Activated B cell treated with CpG ODN at 0.5 μM for 24 hours (primary cell): ENCODE data around the gene ZNF862. TPM values are rescaled to one million over a fixed set of nuclear protein-coding genes. Genes with fewer than 3 reads are reported as not detected.

Experiments
- ATAC-seq: fragments of 200-7000 bp; cut with Tn5 transposase; one replicate; pipeline ENCODE4 v1.10.0; 2021; ENCODE audit warnings: low read depth, mild to moderate bottlenecking, moderate library complexity
- CTCF ChIA-PET: fragments of 350-600 bp; sonication (Branson Sonifier 250); formaldehyde crosslinking; loops from one replicate; lab custom pipeline; 2021; ENCODE audit warnings: antibody characterized with exemption; lab: Charles Lee
- POLR2A ChIA-PET: fragments of 350-600 bp; sonication (Branson Sonifier 250); formaldehyde crosslinking; loops from one replicate; lab custom pipeline; 2021; ENCODE audit warnings: antibody characterized with exemption; lab: Charles Lee
- DNase-seq: peaks from one replicate; pipeline ENCODE4 v3.0.0; 2022
- H3K27ac Mint-ChIP-seq: one replicate; pipeline ENCODE4 v1.8.0; 2020; ENCODE audit warnings: mixed read lengths
- H3K27me3 Mint-ChIP-seq: one replicate; pipeline ENCODE4 v1.8.0; 2021; ENCODE audit warnings: mixed read lengths
- H3K36me3 Mint-ChIP-seq: one replicate; pipeline ENCODE4 v1.8.0; 2021; ENCODE audit warnings: low read depth, mixed read lengths
- H3K4me1 Mint-ChIP-seq: one replicate; pipeline ENCODE4 v1.8.0; 2021; ENCODE audit warnings: mixed read lengths
- H3K4me3 Mint-ChIP-seq: one replicate; pipeline ENCODE4 v1.8.0; 2020; ENCODE audit warnings: mild to moderate bottlenecking, mixed read lengths
- H3K9me3 Mint-ChIP-seq: one replicate; pipeline ENCODE4 v1.8.0; 2020; ENCODE audit warnings: mixed read lengths
- intact Hi-C: fragments of 100-400 bp; cut with micrococcal nuclease; formaldehyde crosslinking; loops from one replicate; pipeline ENCODE4 v1.15.1; 2024
- total RNA-seq: library from RNA; stranded (reverse); gene quantifications from 2 replicates; pipeline ENCODE4 v1.2.3, GENCODE V29; 2022
- TF ChIP-seq, protein P1 (sequence below): fragments of 200-600 bp; IDR thresholded peaks from one replicate; pipeline ENCODE4 v1.8.0; 2022; ENCODE audit warnings: antibody characterized with exemption, mild to moderate bottlenecking

ZNF862 gene
- total RNA-seq, 1 donor from 2014 or later, result 17.6 TPM

- no peaks in the 10 kb centered on the region for H3K9me3 Mint-ChIP-seq
- H3K27me3 Mint-ChIP-seq, result peaks cover 3% of the 10 kb centered on the region
- H3K27ac Mint-ChIP-seq, result no peak overlapping the region
- no peak for ATAC-seq
- H3K4me3 Mint-ChIP-seq, result no peak overlapping the region
- no peaks in the 10 kb centered on the region for H3K36me3 Mint-ChIP-seq
- no peaks in the 10 kb centered on the region for H3K4me1 Mint-ChIP-seq
- POLR2A ChIA-PET, result interaction anchor here (0.6 kb wide), 1 partner anchor 46 kb away, joined by 3 read pairs; no protein-coding TSS in a partner anchor
- TF ChIP-seq, protein P1, sequence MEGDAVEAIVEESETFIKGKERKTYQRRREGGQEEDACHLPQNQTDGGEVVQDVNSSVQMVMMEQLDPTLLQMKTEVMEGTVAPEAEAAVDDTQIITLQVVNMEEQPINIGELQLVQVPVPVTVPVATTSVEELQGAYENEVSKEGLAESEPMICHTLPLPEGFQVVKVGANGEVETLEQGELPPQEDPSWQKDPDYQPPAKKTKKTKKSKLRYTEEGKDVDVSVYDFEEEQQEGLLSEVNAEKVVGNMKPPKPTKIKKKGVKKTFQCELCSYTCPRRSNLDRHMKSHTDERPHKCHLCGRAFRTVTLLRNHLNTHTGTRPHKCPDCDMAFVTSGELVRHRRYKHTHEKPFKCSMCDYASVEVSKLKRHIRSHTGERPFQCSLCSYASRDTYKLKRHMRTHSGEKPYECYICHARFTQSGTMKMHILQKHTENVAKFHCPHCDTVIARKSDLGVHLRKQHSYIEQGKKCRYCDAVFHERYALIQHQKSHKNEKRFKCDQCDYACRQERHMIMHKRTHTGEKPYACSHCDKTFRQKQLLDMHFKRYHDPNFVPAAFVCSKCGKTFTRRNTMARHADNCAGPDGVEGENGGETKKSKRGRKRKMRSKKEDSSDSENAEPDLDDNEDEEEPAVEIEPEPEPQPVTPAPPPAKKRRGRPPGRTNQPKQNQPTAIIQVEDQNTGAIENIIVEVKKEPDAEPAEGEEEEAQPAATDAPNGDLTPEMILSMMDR, result no peak
- no peak for DNase-seq
- CTCF ChIA-PET, result no interaction called here
- intact Hi-C loops, result no loop called here
Observed at GRCh38 chr7:149824301-149824741, 13.9 kb upstream of the ZNF862 start.

DNA sequence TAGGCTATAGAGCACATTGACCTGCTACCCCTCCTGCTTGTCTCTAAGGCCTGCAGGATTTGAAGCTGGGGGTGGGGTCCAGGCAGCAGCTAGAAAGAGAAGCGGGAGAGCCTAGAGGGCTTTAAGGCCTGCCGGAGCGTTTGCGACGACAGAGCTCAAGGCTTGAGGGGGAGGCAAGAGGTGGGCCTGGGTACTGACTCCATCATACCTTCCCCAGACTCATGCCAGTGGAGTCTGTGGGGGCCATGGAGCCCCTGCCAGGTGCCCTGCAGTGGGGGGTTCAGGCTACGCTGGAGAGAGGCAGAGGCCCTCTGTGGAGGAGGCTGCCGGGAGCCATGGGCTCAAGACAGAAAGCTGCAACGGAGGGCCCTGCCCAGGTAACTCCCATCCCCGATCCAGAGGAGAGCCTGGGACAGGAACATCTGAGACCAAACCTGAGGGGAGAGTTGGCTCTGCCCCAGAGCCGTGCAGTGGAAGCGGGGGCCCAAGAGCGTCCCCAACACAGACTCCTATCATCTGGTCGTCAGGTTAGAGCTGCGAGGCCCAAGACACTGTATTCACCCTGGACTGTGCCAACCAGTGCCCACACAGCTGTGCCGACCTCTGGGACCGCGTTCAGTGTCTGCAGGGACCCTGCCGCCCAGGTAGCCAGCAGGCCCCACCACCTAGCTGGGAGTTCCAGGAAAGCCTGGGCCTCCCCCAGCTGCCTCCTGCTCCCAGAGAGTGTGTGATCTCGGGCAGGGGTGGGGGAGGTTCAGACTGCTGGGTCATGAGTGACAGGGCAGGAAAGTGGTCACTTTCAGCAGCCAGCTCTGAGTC is 13.2 kb upstream of the ZNF862 start:
- TF ChIP-seq, protein P1, result no peak
- DNase-seq, result no peak
- Mint-ChIP-seq H3K4me3 (no peak overlapping the region), H3K9me3 (no peaks in the 10 kb centered on the region), H3K27me3 (peaks cover 3% of the 10 kb centered on the region), H3K27ac (no peak overlapping the region), H3K36me3 (no peaks in the 10 kb centered on the region), H3K4me1 (no peaks in the 10 kb centered on the region)
- intact Hi-C loops, result no loop called here
- ATAC-seq, result no peak
- ChIA-PET POLR2A (interaction anchor here (0.6 kb wide), 1 partner anchor 45 kb away, joined by 3 read pairs; no protein-coding TSS in a partner anchor), CTCF (no interaction called here)

- Mint-ChIP-seq H3K4me1 (no peaks in the 10 kb centered on the region), H3K9me3 (no peaks in the 10 kb centered on the region), H3K4me3 (no peak overlapping the region), H3K27ac (no peak overlapping the region), H3K36me3 (no peaks in the 10 kb centered on the region), H3K27me3 (peaks cover 5% of the 10 kb centered on the region)
- ChIA-PET POLR2A (no interaction called here), CTCF (no interaction called here)
- intact Hi-C loops, result no loop called here
- ATAC-seq (no peak), DNase-seq (no peak)
- TF ChIP-seq, protein P1, result no peak
Observed at GRCh38 chr7:149825567-149826343, 12.4 kb upstream of the ZNF862 start.

DNA sequence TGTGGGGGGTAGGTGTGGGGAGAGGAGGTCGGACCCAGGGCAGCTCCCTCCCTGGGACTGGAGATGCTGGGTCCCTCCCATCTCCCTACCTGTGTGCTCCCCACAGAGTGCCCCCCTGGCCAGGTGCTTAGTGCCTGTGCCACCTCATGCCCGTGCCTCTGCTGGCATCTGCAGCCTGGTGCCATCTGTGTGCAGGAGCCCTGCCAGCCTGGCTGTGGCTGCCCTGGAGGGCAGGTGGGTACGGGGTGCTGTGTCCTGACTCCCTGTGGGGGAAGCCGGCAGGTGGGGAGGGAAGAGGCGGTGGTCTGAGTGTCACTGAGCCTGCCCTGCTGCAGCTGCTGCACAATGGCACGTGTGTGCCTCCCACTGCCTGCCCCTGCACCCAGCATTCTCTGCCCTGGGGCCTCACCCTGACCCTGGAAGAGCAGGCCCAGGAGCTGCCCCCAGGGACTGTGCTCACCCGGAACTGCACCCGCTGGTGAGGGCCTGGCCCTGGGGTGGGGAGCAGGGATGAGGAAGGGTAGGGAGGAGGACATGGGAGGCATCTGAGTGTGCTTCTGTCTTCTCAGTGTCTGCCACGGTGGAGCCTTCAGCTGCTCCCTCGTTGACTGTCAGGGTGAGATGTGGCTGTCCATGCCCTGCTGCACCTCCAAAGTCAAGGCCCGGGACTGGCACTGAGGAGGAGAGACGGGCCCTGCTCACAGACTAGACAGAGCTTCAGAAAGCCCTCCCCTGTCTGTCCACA is 11.7 kb upstream of the ZNF862 start:
- intact Hi-C loops, result no loop called here
- TF ChIP-seq, protein P1, result no peak
- H3K36me3 Mint-ChIP-seq, result no peaks in the 10 kb centered on the region
- H3K4me1 Mint-ChIP-seq, result no peaks in the 10 kb centered on the region
- POLR2A ChIA-PET, result no interaction called here
- no peak for ATAC-seq
- CTCF ChIA-PET, result no interaction called here
- no peak overlapping the region for H3K27ac Mint-ChIP-seq
- H3K4me3 Mint-ChIP-seq, result no peak overlapping the region
- H3K27me3 Mint-ChIP-seq, result peaks cover 11% of the 10 kb centered on the region
- DNase-seq, result no peak
- no peaks in the 10 kb centered on the region for H3K9me3 Mint-ChIP-seq
